Measurements from ENCODE around the gene ZNF503. TPM values are rescaled to one million over a fixed set of nuclear protein-coding genes. Genes with fewer than 3 reads are reported as not detected.

The ZNF503 gene
- total and polyA plus RNA-seq, 3 experiments from 2014 or later = 0.07 to 0.13 TPM; not detected in 1

GRCh38 chr10:75355706-75356105 lies 45.9 kb downstream of the ZNF503 start:
- Histone ChIP-seq H3K36me3 (ENCODE audit: insufficient read depth, low read length) (no peaks in the 10 kb centered on the region), H3K9me3 (ENCODE audit: low read length) (no peaks in the 10 kb centered on the region), H3K4me3 (ENCODE audit: low read length) (no peak overlapping the region), H3K4me1 (ENCODE audit: insufficient read depth, low read length) (no peaks in the 10 kb centered on the region), H3K27ac (ENCODE audit: low read depth, low read length) (no peak overlapping the region), H3K27me3 (ENCODE audit: insufficient read depth, low read length, poor library complexity, severe bottlenecking) (no peaks in the 10 kb centered on the region)
- no peaks in the 10 kb centered on the region for H3K4me1 Mint-ChIP-seq
- H3K27ac Mint-ChIP-seq = no peak overlapping the region
- DNase-seq = no peak
- H3K27me3 Mint-ChIP-seq = peaks cover 16 to 25% of the 10 kb centered on the region in 2 donors
- ChIA-PET CTCF (no interaction called here), POLR2A (no interaction called here)
- H3K36me3 Mint-ChIP-seq = no peaks in the 10 kb centered on the region
- H3K4me3 Mint-ChIP-seq = no peak overlapping the region
- H3K9me3 Mint-ChIP-seq = peaks cover 0 to 1% (median 0%) of the 10 kb centered on the region in 5 donors

DNA sequence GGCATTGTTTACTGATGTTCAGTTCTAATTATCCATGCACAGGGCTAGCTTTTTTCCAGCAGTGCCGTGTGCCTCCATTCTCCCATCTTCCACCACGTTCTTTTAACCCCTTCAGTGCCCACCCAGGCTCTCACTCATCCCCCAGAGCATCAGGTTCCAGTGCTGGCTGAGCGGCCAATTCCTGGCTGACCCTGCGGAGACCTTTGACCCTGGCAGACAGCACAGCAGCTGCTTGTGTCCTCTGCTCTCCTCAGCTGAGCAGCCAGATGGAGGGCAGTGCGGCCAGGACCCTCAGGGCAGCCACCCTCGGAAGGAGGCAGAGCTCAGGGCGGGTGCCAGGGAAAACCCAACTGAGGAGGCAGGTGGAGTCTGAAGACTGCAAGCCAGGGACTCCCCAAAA lies 48.4 kb downstream of the ZNF503 start:
- no peak overlapping the region for H3K4me3 ChIP-seq (ENCODE audit: low read length)
- DNase-seq = no peak

DNA sequence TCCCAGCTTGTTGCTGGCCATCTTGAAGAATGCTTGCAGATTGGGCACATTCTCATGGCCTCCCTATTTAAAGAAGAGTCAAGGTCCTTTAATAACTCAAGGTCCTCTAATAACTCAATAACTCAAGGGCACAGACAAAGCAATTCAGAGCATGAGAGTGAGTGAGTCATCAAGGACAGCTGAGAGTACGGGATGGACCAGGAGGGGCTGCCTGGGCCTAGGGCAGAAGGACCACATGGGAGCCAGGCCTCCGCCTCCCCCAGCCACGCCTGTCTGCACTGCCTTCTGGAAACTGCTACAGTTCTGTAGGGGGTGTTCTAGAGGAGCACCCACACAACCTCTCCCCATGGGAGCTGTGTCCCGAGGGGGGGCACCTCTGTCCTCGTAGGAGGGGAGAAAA lies 48.9 kb downstream of the ZNF503 start:
- Mint-ChIP-seq H3K36me3 (no peaks in the 10 kb centered on the region), H3K4me3 (no peak overlapping the region), H3K27me3 (peaks cover 4 to 24% of the 10 kb centered on the region in 2 donors), H3K9me3 (peaks cover 0 to 1% (median 0%) of the 10 kb centered on the region in 5 donors), H3K27ac (no peak overlapping the region), H3K4me1 (no peaks in the 10 kb centered on the region)
- Histone ChIP-seq H3K27ac (ENCODE audit: low read depth, low read length) (no peak overlapping the region), H3K9me3 (ENCODE audit: low read length) (no peaks in the 10 kb centered on the region), H3K27me3 (ENCODE audit: insufficient read depth, low read length, poor library complexity, severe bottlenecking) (no peaks in the 10 kb centered on the region), H3K4me1 (ENCODE audit: insufficient read depth, low read length) (no peaks in the 10 kb centered on the region), H3K4me3 (ENCODE audit: low read length) (no peak overlapping the region), H3K36me3 (ENCODE audit: insufficient read depth, low read length) (no peaks in the 10 kb centered on the region)
- DNase-seq = no peak
- ChIA-PET CTCF (no interaction called here), POLR2A (no interaction called here)

More for the DNA sequence above, 48.4 kb downstream of the ZNF503 start:
- no peaks in the 10 kb centered on the region for H3K27me3 ChIP-seq (ENCODE audit: insufficient read depth, low read length, poor library complexity, severe bottlenecking)
- H3K36me3 ChIP-seq (ENCODE audit: insufficient read depth, low read length) = no peaks in the 10 kb centered on the region
- CTCF ChIA-PET = no interaction called here
- H3K9me3 ChIP-seq (ENCODE audit: low read length) = no peaks in the 10 kb centered on the region
- no peaks in the 10 kb centered on the region for H3K4me1 Mint-ChIP-seq
- peaks cover 0 to 1% (median 0%) of the 10 kb centered on the region in 5 donors for H3K9me3 Mint-ChIP-seq
- H3K4me1 ChIP-seq (ENCODE audit: insufficient read depth, low read length) = no peaks in the 10 kb centered on the region
- no peaks in the 10 kb centered on the region for H3K36me3 Mint-ChIP-seq
- peaks cover 8 to 24% of the 10 kb centered on the region in 2 donors for H3K27me3 Mint-ChIP-seq
- H3K27ac Mint-ChIP-seq = no peak overlapping the region
- POLR2A ChIA-PET = no interaction called here
- no peak overlapping the region for H3K4me3 Mint-ChIP-seq
- no peak overlapping the region for H3K27ac ChIP-seq (ENCODE audit: low read depth, low read length)

DNA sequence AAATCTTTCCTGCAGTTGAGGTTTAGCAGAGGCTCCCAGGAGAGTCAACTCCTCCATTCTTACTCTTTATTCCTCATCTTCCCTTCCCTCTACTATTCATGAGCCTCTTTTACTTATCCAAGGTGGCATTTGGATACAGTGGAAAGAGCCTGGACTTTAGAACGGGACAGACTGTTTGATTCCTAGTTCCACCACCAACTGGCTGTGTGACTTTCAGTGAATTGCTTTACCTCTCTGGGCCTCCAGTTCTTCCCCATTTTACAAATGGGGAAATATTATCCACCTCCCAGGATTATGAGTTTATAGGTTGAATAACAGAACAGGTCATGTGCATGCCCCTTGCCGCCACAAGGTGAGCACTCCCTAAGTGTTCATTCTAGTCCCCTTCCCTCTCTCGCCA lies 49.9 kb downstream of the ZNF503 start:
- Histone ChIP-seq H3K9me3 (ENCODE audit: low read length) (no peaks in the 10 kb centered on the region), H3K4me3 (ENCODE audit: low read length) (no peak overlapping the region), H3K27ac (ENCODE audit: low read depth, low read length) (no peak overlapping the region), H3K4me1 (ENCODE audit: insufficient read depth, low read length) (no peaks in the 10 kb centered on the region), H3K36me3 (ENCODE audit: insufficient read depth, low read length) (no peaks in the 10 kb centered on the region), H3K27me3 (ENCODE audit: insufficient read depth, low read length, poor library complexity, severe bottlenecking) (no peaks in the 10 kb centered on the region)
- H3K4me3 Mint-ChIP-seq = no peak overlapping the region
- no peaks in the 10 kb centered on the region for H3K4me1 Mint-ChIP-seq
- ChIA-PET POLR2A (no interaction called here), CTCF (no interaction called here)
- no peaks in the 10 kb centered on the region for H3K36me3 Mint-ChIP-seq
- no peak for DNase-seq
- H3K27me3 Mint-ChIP-seq = peaks cover 7 to 24% of the 10 kb centered on the region in 2 donors
- H3K27ac Mint-ChIP-seq = no peak overlapping the region
- peaks cover 0 to 1% (median 0%) of the 10 kb centered on the region in 5 donors for H3K9me3 Mint-ChIP-seq

GRCh38 chr10:75350791-75351190 lies 50.8 kb downstream of the ZNF503 start:
- CTCF ChIA-PET = no interaction called here

More at GRCh38 chr10:75350791-75351190, 50.8 kb downstream of the ZNF503 start:
- peaks cover 0 to 1% (median 0%) of the 10 kb centered on the region in 5 donors for H3K9me3 Mint-ChIP-seq
- Histone ChIP-seq H3K27me3 (ENCODE audit: insufficient read depth, low read length, poor library complexity, severe bottlenecking) (no peaks in the 10 kb centered on the region), H3K4me3 (ENCODE audit: low read length) (no peak overlapping the region), H3K36me3 (ENCODE audit: insufficient read depth, low read length) (no peaks in the 10 kb centered on the region), H3K9me3 (ENCODE audit: low read length) (no peaks in the 10 kb centered on the region), H3K4me1 (ENCODE audit: insufficient read depth, low read length) (no peaks in the 10 kb centered on the region), H3K27ac (ENCODE audit: low read depth, low read length) (no peak overlapping the region)
- POLR2A ChIA-PET = no interaction called here
- no peak overlapping the region for H3K4me3 Mint-ChIP-seq
- no peak overlapping the region for H3K27ac Mint-ChIP-seq
- H3K4me1 Mint-ChIP-seq = no peaks in the 10 kb centered on the region
- peaks cover 5 to 22% of the 10 kb centered on the region in 2 donors for H3K27me3 Mint-ChIP-seq
- DNase-seq = no peak
- no peaks in the 10 kb centered on the region for H3K36me3 Mint-ChIP-seq

Other genes starting within 250 kb of the ZNF503 start
- gene VDAC2, start 191.0 kb downstream of the ZNF503 start, total RNA-seq = 100 to 1,000 TPM; 247 to 261 TPM
- 149 TPM for gene VDAC2, start 191.0 kb downstream of the ZNF503 start, polyA plus RNA-seq
- 10 to 100 TPM; 43.9 to 47.9 TPM for gene COMTD1, start 165.8 kb downstream of the ZNF503 start, total RNA-seq
- 23.2 TPM for gene COMTD1, start 165.8 kb downstream of the ZNF503 start, polyA plus RNA-seq
- gene LRMDA, start 29.9 kb upstream of the ZNF503 start, total RNA-seq = not detected
- gene LRMDA, start 29.9 kb upstream of the ZNF503 start, polyA plus RNA-seq = not detected